Ishikawa (cell line): ENCODE results near the gene ATXN7.

Experiments
- EGR1 ChIP-seq: IDR thresholded peaks from 2 replicates; pipeline ENCODE4 v1.6.1; 2012
- FOXM1 ChIP-seq: IDR thresholded peaks from 2 replicates; pipeline ENCODE4 v1.6.1; 2012; ENCODE audit warnings: low read depth, borderline replicate concordance
- TAF1 ChIP-seq: IDR thresholded peaks from 2 replicates; pipeline ENCODE4 v1.6.1; 2012; ENCODE audit warnings: low read depth, mild to moderate bottlenecking
- TCF12 ChIP-seq: IDR thresholded peaks from 2 replicates; pipeline ENCODE4 v1.6.1; 2012; ENCODE audit warnings: low read depth

DNA sequence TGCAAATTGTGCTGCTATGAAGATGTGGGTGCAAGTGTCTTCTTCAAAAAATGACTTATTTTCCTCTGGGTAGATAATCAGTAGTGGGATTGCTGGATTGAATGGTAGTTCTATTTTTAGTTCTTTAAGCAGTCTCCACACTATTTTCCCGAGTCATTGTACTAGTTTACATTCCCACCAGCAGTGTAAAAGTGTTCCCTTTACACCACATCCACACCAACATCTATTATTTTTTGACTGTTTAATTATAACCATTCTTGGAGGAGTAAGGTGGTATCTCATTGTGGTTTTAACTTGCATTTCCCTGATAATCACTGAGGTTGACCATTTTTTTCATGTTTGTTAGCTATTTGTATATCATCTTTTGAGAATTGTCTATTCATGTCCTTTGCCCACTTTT, 179.3 kb downstream of the ATXN7 start:
- no peak for TF ChIP-seq TCF12
- TF ChIP-seq EGR1, result no peak
- no peak for TF ChIP-seq FOXM1
- no peak for TF ChIP-seq TAF1
